Lung (tissue), 12 donors: ENCODE measurements around the gene CDK5R2. TPM values are rescaled to one million over a fixed set of nuclear protein-coding genes. Genes with fewer than 3 reads are reported as not detected.

Experiments used
- ATAC-seq: fragments of 200-7000 bp; cut with Tn5 transposase; one replicate; pipeline ENCODE4 v1.9.1; 2020; ENCODE audit warnings: moderate number of reproducible peaks; ENCODE audit not compliant: insufficient read depth, low FRiP score
- DNase-seq, 3 donors: peaks; one replicate each; pipeline ENCODE4 v3.0.0-alpha.2; 2013 to 2017
- H3K27ac ChIP-seq, 2 donors: one replicate each; pipeline ENCODE4 v1.5.1; 2013; ENCODE audit warnings: mild to moderate bottlenecking in 2 of 2, moderate library complexity in 2 of 2, control low read depth in 1 of 2, inconsistent platforms in 1 of 2, low read depth in 1 of 2, low read length in 1 of 2
- H3K27me3 ChIP-seq, 3 donors: one replicate each; pipeline ENCODE4 v1.5.1; 2013; ENCODE audit warnings: low read length in 2 of 3; ENCODE audit not compliant: control insufficient read depth in 3 of 3, insufficient read depth in 3 of 3
- H3K36me3 ChIP-seq, 4 donors: one replicate each; pipeline ENCODE4 v1.5.1; 2013; ENCODE audit warnings: low read length in 4 of 4, mild to moderate bottlenecking in 1 of 4, moderate library complexity in 1 of 4; ENCODE audit not compliant: control insufficient read depth in 4 of 4, insufficient read depth in 4 of 4
- H3K4me1 ChIP-seq, 5 donors: one replicate each; pipeline ENCODE4 v1.5.1; 2013; ENCODE audit warnings: low read length in 5 of 5, mild to moderate bottlenecking in 2 of 5, moderate library complexity in 1 of 5; ENCODE audit not compliant: control insufficient read depth in 5 of 5, insufficient read depth in 5 of 5
- H3K4me3 ChIP-seq: one replicate; pipeline ENCODE4 v1.5.1; 2013; ENCODE audit warnings: mild to moderate bottlenecking, control low read depth, moderate library complexity
- H3K9ac ChIP-seq, 2 donors: one replicate each; pipeline ENCODE4 v1.5.1; 2013; ENCODE audit warnings: low read length in 2 of 2, control low read depth in 1 of 2; ENCODE audit not compliant: insufficient read depth in 1 of 2
- H3K9me3 ChIP-seq, 4 donors: one replicate each; pipeline ENCODE4 v1.5.1; 2013; ENCODE audit warnings: low read length in 3 of 4, mild to moderate bottlenecking in 1 of 4, moderate library complexity in 1 of 4; ENCODE audit not compliant: control insufficient read depth in 4 of 4, insufficient read depth in 3 of 4
- WGBS, 2 donors: extraction: QIAGEN DNeasy Blood & Tissue Kit; methylation state at CpG; one replicate each; pipeline ENCODE4 v1.1.7; 2013; 5-methylcytosine and 5-hydroxymethylcytosine counted together
- polyA plus RNA-seq, 2 donors: library from polyadenylated mRNA; stranded (reverse); fragments of 200-250 nt; gene quantifications; one replicate each; pipeline ENCODE4 v1.2.1, GENCODE V29; 2013
- total RNA-seq, 2 donors: library from RNA; depleted of rRNA in 1 of 2; stranded (reverse); fragments of >200 nt in 1 of 2; gene quantifications; one replicate each; pipeline ENCODE4 v1.2.1, GENCODE V29; 2014 to 2021
- TF ChIP-seq, protein P1 (sequence below): IDR thresholded peaks from 2 replicates; pipeline ENCODE4 v1.5.1; 2012; ENCODE audit warnings: mild to moderate bottlenecking; ENCODE audit errors: control extremely low read depth, extremely low read depth
- donor health status: control.
- donor health status: control.
- donor health status: Bipolar disorder and iron deficiency.
- donor health status: healthy.
- donor health status: DM: yes; HTN: yes; CAD: no.

CDK5R2 gene
- total and polyA plus RNA-seq, 4 donors: 0.03 to 0.17 (median 0.08) TPM; not detected in 1

DNA sequence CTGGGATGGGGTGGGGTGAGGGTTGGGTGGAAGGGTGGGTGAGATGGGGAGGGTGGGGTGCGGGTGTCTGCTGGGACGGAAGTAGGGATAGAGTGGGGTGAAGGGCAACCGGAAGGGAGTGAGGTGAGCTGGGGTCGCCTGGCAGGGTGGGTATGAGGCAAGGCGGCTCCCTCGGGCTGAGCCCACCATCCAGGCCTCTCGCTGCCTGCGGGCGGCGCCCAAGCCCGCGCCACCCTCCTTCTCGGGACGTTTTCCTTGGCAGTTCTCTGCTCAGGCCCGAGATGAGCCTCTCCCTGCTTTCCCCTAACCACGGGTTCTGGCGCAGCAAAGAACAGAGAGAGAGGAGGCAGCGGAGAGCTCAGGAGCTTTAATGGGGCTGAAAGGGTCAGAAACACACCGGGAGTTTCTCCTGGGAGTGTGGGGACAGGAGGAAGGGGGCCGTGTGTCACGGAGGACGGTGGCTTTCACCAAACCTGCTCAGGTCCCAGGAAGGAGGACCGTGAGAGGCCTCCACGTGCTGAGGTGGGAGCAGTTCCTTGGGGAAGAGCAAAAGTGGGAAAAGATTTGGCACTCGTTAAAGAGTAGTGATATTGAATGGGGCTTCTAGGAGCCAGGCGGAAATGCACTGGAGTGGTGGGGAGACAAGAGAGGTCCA is 21.4 kb downstream of the CDK5R2 start:
- H3K36me3 ChIP-seq: no peaks in the 10 kb centered on the region
- no peak overlapping the region for H3K9ac ChIP-seq
- TF ChIP-seq, protein P1, sequence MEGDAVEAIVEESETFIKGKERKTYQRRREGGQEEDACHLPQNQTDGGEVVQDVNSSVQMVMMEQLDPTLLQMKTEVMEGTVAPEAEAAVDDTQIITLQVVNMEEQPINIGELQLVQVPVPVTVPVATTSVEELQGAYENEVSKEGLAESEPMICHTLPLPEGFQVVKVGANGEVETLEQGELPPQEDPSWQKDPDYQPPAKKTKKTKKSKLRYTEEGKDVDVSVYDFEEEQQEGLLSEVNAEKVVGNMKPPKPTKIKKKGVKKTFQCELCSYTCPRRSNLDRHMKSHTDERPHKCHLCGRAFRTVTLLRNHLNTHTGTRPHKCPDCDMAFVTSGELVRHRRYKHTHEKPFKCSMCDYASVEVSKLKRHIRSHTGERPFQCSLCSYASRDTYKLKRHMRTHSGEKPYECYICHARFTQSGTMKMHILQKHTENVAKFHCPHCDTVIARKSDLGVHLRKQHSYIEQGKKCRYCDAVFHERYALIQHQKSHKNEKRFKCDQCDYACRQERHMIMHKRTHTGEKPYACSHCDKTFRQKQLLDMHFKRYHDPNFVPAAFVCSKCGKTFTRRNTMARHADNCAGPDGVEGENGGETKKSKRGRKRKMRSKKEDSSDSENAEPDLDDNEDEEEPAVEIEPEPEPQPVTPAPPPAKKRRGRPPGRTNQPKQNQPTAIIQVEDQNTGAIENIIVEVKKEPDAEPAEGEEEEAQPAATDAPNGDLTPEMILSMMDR: no peak
- no peak for ATAC-seq
- no peak overlapping the region for H3K4me3 ChIP-seq
- H3K9me3 ChIP-seq: no peaks in the 10 kb centered on the region
- H3K27ac ChIP-seq: no peak overlapping the region
- peaks cover 7 to 79% (median 69%) of the 10 kb centered on the region in 3 donors for H3K27me3 ChIP-seq
- peak in 1 of 3 donors; percentile 12 for DNase-seq
- 3 to 4% methylated on average over 26 of the region's 26 CpGs for WGBS, 2 donors
- peaks cover 0 to 27% (median 6%) of the 10 kb centered on the region in 5 donors for H3K4me1 ChIP-seq

DNA sequence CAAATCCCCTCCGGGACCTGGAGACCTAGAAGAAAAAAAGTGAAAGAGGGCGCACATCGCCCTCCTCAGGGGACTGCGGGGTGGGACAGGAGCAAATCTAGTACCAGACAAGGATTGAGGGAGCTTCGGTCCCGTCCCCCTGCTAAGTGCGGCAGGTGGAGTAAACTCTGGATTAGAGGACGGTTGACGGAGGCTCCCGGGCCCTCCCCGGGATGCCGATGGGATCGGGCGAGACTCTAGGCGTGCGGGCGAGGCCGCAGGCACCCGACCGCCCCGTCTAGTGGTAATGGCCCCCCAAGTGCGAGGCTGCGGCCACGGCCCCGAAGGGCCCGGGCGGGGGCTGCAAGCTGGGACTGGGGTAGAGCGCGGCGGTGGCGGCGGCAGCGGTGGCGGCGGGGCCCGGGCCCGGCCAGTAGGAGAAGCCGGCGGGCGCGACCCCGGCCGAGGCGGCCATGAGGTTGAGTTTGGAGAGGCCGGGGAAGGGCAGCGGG is 22.0 kb downstream of the CDK5R2 start:
- Histone ChIP-seq H3K9me3 (no peaks in the 10 kb centered on the region), H3K4me1 (peaks cover 0 to 27% (median 6%) of the 10 kb centered on the region in 5 donors), H3K9ac (no peak overlapping the region), H3K36me3 (no peaks in the 10 kb centered on the region), H3K4me3 (no peak overlapping the region), H3K27ac (no peak overlapping the region), H3K27me3 (peaks cover 8 to 81% (median 70%) of the 10 kb centered on the region in 3 donors)
- DNase-seq (peak in 1 of 3 donors; percentile 10), ATAC-seq (no peak)
- TF ChIP-seq, protein P1: no peak
- 2 to 3% methylated on average over 40 to 46 of the region's 46 CpGs for WGBS, 2 donors

DNA sequence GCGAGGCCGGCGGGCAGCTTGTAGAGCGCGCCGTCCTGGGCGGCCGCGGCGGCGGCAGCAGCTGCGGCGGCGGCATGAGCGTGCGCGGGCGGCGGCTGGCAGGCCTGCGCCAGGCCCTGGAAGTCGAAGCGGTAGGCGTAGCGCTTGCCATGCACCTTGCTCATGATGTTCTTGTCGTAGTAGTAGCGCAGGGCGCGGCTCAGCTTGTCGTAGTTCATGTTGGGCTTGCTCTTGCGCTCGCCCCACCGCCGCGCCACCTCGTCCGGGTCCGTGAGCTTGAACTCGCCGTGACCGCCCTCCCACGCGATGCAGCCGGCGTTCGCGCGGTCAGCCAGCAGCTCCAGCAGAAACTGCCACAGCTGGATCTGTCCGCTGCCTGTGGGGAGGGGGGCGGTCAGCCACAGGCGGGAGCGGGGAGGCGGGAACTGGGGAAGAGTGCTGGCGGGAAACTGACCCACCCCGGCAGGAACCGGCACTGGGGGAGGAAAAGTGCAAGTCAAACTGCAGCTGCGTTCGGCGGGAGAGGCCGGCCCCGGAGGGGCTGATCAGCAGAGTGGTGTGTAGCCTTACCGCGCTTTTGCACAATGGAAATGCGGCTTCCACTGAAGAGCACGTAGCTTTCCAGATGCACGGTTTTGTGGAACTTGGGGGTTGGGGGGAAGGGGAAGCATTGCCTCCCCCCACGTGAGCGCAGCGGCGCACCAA is 22.6 kb downstream of the CDK5R2 start:
- Histone ChIP-seq H3K9me3 (no peaks in the 10 kb centered on the region), H3K36me3 (no peaks in the 10 kb centered on the region), H3K27ac (no peak overlapping the region), H3K4me3 (no peak overlapping the region), H3K4me1 (peaks cover 0 to 27% (median 6%) of the 10 kb centered on the region in 5 donors), H3K27me3 (peaks cover 13 to 81% (median 70%) of the 10 kb centered on the region in 3 donors), H3K9ac (no peak overlapping the region)
- TF ChIP-seq, protein P1: no peak
- ATAC-seq (peak; percentile 27), DNase-seq (peak in 2 of 3 donors; percentile 24 to 38)
- WGBS, 2 donors: 1% methylated on average over 67 to 69 of the region's 69 CpGs
